CD4-positive, alpha-beta T cell treated with Interleukin-6 at 100 ng/mL for 8 hours (primary cell): ENCODE results near the gene AGPAT3.

ENCODE experiments used
- DNase-seq: peaks from one replicate; pipeline ENCODE4 v3.0.0-alpha.2; 2020; ENCODE audit warnings: mixed read lengths, low spot score

AGPAT3 gene

GRCh38 chr21:43864313-43864961 lies 586 bp upstream of the AGPAT3 start:
- DNase-seq = peak; percentile 18

GRCh38 chr21:43865540-43866259 lies 677 bp downstream of the AGPAT3 start:
- peak; percentile 31 for DNase-seq

GRCh38 chr21:43866260-43866629 lies 1.2 kb downstream of the AGPAT3 start:
- DNase-seq = peak; percentile 26

GRCh38 chr21:43866659-43867331 lies 1.8 kb downstream of the AGPAT3 start:
- DNase-seq = peak; percentile 51

- DNase-seq = no peak
These were observed 2.3 kb downstream of the AGPAT3 start for GRCh38 chr21:43867332-43867703.

GRCh38 chr21:43867948-43868347 lies 2.9 kb downstream of the AGPAT3 start:
- DNase-seq = no peak

- no peak for DNase-seq
These were observed 3.4 kb downstream of the AGPAT3 start for GRCh38 chr21:43868461-43868860.

GRCh38 chr21:43869486-43870325 lies 4.7 kb downstream of the AGPAT3 start:
- no peak for DNase-seq

GRCh38 chr21:43871487-43871886 lies 6.5 kb downstream of the AGPAT3 start:
- no peak for DNase-seq

- no peak for DNase-seq
These were observed 7.6 kb downstream of the AGPAT3 start for GRCh38 chr21:43872531-43873197.

- DNase-seq = no peak
These were observed 8.7 kb downstream of the AGPAT3 start for GRCh38 chr21:43873673-43874072.

- DNase-seq = no peak
These were observed 9.2 kb downstream of the AGPAT3 start for GRCh38 chr21:43874085-43874805.

- no peak for DNase-seq
These were observed 11.6 kb downstream of the AGPAT3 start for GRCh38 chr21:43876605-43877004.

- no peak for DNase-seq
These were observed 13.0 kb downstream of the AGPAT3 start for GRCh38 chr21:43877936-43878575.

GRCh38 chr21:43879348-43880110 lies 14.5 kb downstream of the AGPAT3 start:
- no peak for DNase-seq

- no peak for DNase-seq
These were observed 15.3 kb downstream of the AGPAT3 start for GRCh38 chr21:43880111-43880985.

GRCh38 chr21:43881283-43881682 lies 16.3 kb downstream of the AGPAT3 start:
- DNase-seq = no peak

GRCh38 chr21:43881935-43882334 lies 16.9 kb downstream of the AGPAT3 start:
- no peak for DNase-seq
